GM19324 (cell line): Measurements from ENCODE around the gene CLPTM1L.
"Not testable (repeated sequence)": the region's sequence is repeated elsewhere in the genome, so short reads cannot be mapped to it uniquely, and the experiment has no call there.

Experiments used
- ATAC-seq: cut with Tn5 transposase; IDR thresholded peaks from one replicate; pipeline ENCODE4 v1.9.1; 2021; ENCODE audit warnings: mild to moderate bottlenecking, moderate library complexity; ENCODE audit not compliant: unreplicated experiment, low FRiP score

The CLPTM1L gene

GRCh38 chr5:1280177-1281037 is 64.5 kb downstream of the CLPTM1L start:
- ATAC-seq = no peak

DNA sequence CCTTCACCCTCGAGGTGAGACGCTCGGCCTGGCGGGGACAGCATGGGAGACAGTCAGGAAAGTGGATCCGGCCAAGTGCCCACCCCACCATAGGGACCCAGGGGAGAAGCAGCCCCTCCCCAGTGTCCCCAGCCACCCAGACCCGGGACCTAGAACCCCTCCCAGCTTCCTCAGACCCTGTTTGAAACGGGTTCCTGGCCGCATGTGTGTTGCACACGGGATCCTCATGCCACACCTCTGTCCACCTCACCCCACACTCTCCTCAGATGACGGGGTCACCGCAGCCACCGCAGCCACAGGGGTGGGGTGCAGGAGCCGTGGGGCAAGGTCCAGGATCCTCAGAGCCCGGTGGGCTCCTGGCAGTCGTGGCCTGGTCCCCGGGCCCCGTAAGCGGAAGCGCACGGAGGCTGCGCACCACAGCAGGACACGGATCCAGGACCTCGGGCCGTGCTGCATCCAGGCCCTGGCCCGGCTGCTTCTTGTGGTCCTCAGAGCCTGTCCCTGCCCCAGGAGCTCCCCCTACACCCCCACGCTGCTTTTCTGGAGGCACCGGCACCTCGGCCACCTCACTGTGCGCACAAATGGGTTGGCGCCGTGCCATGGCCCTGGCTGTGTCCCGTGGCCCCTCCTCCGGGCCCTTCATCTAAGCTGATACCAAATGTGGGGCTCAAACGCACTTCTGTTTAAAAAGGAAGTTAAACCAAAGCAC is 65.3 kb downstream of the CLPTM1L start:
- ATAC-seq = no peak

DNA sequence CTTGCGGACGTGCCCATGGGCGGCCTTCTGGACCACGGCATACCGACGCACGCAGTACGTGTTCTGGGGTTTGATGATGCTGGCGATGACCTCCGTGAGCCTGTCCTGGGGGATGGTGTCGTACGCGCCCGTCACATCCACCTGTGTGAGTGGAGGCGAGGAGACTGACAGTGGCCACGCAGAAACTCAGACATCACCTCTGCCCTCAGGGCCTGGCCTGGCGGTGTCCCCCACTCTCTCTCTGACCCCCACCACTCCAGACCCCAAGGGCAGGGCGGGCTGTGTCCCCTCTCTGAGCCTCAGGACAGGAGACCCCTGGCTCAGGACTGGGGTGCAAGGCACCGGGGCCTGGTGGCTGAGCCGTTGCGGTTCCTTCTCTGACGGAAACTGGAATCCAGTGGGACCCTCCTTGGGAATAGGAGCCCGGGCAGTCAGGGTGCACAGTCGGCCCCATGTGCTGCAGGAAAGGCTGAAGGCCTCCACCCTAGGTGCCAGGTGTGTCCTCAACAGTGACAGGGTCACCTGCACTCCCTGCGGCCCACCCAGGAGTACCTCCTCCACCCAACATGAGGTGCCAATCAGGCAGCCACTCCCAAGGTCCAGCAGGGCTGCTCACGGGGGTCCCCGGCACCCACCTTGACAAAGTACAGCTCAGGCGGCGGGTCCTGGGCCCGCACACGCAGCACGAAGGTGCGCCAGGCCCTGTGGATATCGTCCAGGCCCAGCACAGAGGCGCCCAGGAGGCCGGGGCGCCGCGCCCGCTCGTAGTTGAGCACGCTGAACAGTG is 66.0 kb downstream of the CLPTM1L start:
- ATAC-seq = no peak

DNA sequence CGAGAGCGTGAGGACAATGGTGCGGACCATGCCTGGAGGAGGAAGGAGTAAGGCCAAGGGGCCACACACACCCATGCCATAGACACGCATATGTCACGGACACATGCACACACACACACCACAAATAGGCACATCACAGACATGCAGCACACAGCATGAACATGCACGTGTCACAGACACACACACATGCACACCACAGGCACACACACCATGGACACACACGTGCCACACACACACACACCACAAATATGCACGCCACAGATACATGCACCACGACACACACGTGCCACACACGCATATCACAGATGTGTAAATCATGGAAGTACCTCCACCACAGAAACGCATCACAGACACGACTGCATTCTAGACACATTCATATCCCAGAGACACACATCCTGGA is 66.7 kb downstream of the CLPTM1L start:
- no peak for ATAC-seq

DNA sequence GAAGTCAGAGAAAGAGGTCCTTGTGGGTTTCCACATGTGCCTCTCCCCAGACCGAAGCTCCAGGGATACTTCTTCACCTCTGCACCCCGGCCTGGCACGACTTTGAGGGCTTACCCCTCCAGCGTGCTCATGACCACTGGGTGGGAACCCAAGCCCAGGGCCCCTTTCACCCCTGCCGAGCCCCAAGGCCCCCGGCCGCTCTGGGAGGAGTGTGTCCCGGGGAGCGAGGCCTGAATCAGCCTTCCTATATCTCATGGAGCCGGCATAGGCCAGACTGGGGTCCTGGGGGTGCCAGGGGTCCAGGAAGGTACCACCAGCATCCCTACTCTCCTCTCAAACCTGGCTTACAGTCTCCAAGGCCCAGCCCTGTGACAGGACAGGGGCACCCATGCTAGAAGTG is 67.1 kb downstream of the CLPTM1L start:
- no peak for ATAC-seq

DNA sequence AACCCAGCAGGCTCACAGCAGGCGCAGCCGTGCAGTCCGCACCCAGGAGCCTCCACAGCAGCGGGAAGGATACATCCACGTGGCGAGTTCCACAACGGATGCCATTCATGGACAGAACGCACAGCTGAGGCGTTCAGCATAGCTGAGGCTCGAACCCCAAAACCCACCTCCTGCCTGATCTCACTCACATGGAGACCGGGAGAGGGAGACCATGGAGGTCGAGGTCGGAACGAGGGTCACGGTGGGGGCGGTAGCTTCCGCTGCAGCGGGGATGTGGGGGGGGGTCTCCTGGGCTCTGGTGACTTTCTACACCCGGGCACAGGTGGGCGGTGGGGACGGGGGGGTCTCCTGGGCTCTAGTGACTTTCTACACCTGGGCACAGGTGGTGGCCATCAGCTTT is 67.6 kb downstream of the CLPTM1L start:
- ATAC-seq = no peak

- no peak for ATAC-seq
Observed at GRCh38 chr5:1276930-1277329, 68.0 kb downstream of the CLPTM1L start.

GRCh38 chr5:1275397-1276391 is 69.2 kb downstream of the CLPTM1L start:
- not testable (repeated sequence) for ATAC-seq

- no peak for ATAC-seq
Observed at GRCh38 chr5:1274471-1274870, 70.4 kb downstream of the CLPTM1L start.

GRCh38 chr5:1273745-1274144 is 71.2 kb downstream of the CLPTM1L start:
- ATAC-seq = no peak

GRCh38 chr5:1272201-1272600 is 72.7 kb downstream of the CLPTM1L start:
- no peak for ATAC-seq

- no peak for ATAC-seq
Observed at GRCh38 chr5:1270933-1271914, 73.7 kb downstream of the CLPTM1L start.

GRCh38 chr5:1270426-1270825 is 74.5 kb downstream of the CLPTM1L start:
- no peak for ATAC-seq

- no peak for ATAC-seq
Observed at GRCh38 chr5:1268666-1269065, 76.2 kb downstream of the CLPTM1L start.

DNA sequence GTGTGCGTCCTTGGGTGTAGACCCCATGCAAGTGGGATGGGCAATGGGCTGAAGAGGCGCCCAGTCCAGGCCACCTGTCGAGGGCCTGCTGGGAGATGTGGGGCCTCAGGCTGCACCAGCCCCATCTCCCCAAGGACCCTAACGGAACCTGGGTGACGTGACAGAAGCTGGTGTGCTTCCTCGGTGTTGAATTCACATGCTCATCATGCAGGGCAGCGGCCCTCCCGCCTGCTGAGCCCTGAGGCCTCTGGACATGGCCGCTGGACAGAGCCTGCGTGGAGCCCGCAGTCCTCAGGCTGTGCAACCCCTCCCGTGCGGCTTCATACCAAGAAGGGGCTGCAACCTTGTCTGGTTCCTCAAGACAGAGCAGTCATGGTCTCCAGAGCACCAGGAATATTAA is 76.8 kb downstream of the CLPTM1L start:
- no peak for ATAC-seq
